Duodenal mucosa (tissue), 2 donors: ENCODE measurements around the gene PPP1R10.
"Not testable (repeated sequence)": the region's sequence is repeated elsewhere in the genome, so short reads cannot be mapped to it uniquely, and the experiment has no call there.

Source experiments
- H3K27ac ChIP-seq: one replicate; pipeline ENCODE4 v1.7.0; 2013; ENCODE audit warnings: low read depth, low read length
- H3K27me3 ChIP-seq, 2 donors: one replicate each; pipeline ENCODE4 v1.7.0; 2013; ENCODE audit warnings: low read length in 2 of 2, control low read depth in 1 of 2; ENCODE audit not compliant: insufficient read depth in 2 of 2, control insufficient read depth in 1 of 2
- H3K36me3 ChIP-seq, 2 donors: one replicate each; pipeline ENCODE4 v1.7.0; 2013; ENCODE audit warnings: low read length in 2 of 2, control low read depth in 1 of 2; ENCODE audit not compliant: insufficient read depth in 2 of 2, control insufficient read depth in 1 of 2
- H3K4me1 ChIP-seq, 2 donors: one replicate each; pipeline ENCODE4 v1.7.0; 2013; ENCODE audit warnings: low read length in 2 of 2, control low read depth in 1 of 2; ENCODE audit not compliant: insufficient read depth in 2 of 2, control insufficient read depth in 1 of 2
- H3K4me3 ChIP-seq, 2 donors: one replicate each; pipeline ENCODE4 v1.7.0; 2013; ENCODE audit warnings: low read length in 2 of 2, low read depth in 1 of 2
- H3K9ac ChIP-seq, 2 donors: one replicate each; pipeline ENCODE4 v1.7.0; 2013; ENCODE audit warnings: low read length in 2 of 2, low read depth in 1 of 2
- H3K9me3 ChIP-seq, 2 donors: one replicate each; pipeline ENCODE4 v1.7.0; 2013; ENCODE audit warnings: low read length in 2 of 2, control low read depth in 1 of 2; ENCODE audit not compliant: control insufficient read depth in 1 of 2

Gene PPP1R10

DNA sequence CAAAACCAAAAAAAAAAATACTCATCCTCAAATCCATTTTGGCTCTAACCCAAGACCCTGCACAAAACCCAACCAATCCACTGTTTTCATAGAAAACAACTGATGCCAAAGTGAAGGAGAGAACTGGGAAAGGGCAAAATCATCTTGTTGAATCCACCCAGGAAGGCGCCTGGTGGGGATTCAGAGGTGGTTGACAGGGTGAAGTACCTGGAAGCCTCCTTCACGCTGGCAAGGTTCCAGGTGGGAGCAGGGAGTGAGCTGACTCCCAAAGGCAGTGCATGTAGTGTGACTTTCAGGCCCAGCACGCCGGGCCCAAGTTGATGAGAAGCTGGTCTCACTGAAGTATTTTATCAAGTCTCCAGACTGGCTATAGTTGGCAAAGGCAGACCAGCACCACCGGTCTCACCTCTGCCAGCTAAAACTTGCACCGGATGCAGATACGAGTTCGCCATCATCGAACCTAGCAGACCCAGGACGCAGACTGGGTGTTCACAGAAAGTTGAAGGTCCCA is 16.5 kb downstream of the PPP1R10 start:
- Histone ChIP-seq H3K4me1 (no peaks in the 10 kb centered on the region), H3K9me3 (no peaks in the 10 kb centered on the region), H3K4me3 (no peak overlapping the region), H3K27ac (no peak overlapping the region), H3K9ac (no peak overlapping the region), H3K36me3 (peaks cover 48 to 52% of the 10 kb centered on the region in 2 donors), H3K27me3 (no peaks in the 10 kb centered on the region)

DNA sequence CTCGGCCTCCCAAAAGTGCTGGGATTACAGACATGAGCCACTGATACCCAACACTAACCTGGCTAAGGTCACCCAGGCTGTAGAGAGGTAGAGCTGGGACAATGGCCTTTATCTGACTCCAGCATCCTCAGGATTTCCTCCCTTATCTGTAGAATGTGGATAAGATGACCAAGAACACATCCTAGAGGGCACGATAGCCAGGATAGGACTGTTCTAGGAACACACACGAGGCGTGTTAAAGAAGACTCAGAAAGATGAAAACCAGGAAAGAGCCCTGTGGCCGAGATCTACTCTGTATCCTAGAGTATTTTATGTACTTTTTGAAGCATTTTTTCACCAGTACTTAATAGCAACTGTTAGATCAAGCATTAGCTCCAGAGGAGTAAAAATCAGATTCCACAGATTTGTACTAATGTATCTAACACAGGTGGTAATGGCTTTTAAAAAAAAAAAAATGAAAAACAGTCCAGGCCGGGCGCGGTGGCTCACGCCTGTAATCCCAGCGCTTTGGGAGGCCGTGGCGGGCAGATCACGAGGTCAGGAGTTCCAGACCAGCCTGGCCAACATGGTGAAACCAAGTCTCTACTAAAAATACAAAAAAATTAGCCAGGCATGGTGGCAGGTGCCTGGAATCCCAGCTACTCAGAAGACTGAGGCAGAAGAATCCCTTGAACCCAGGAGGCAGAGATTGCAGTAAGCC is 17.3 kb downstream of the PPP1R10 start:
- Histone ChIP-seq H3K9ac (no peak overlapping the region), H3K27me3 (no peaks in the 10 kb centered on the region), H3K27ac (no peak overlapping the region), H3K4me1 (no peaks in the 10 kb centered on the region), H3K9me3 (no peaks in the 10 kb centered on the region), H3K4me3 (no peak overlapping the region), H3K36me3 (peaks cover 42 to 48% of the 10 kb centered on the region in 2 donors)

DNA sequence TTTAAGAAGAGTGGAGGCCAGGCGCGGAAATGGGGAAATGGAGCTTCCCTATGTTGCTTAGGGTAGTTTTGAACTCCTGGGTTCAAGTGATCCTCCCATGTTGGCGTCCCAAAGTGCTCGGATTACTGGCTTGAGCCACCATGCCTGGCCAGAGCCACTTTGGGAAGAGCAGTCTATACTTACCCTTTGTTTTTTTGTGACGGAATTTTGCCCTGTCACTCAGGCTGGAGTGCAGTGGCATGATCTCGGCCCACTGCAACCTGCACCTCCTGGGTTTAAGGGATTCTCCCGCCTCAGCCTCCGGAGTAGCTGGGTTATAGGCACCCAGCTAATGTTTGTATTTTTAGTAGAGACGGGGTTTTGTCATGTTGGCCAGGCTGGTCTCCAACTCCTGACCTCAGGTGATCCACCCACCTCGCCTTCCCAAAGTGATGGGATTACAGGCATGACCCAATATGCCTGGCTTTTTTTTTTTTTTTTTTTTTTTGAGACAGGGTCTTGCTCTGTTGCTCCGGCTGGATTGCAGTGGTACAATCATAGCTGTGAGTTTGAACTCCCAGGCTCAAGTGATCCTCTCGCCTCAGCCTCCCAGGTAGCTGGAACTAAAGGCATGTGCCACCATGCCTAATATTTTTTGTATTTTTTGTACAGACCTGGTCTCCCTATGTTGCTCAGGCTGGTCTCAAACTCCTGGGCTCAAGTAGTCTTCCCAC is 18.0 kb downstream of the PPP1R10 start:
- peaks cover 35 to 48% of the 10 kb centered on the region in 2 donors for H3K36me3 ChIP-seq
- H3K27me3 ChIP-seq = no peaks in the 10 kb centered on the region
- H3K4me1 ChIP-seq = no peaks in the 10 kb centered on the region
- H3K9ac ChIP-seq = no peak overlapping the region
- H3K27ac ChIP-seq = no peak overlapping the region
- H3K9me3 ChIP-seq = no peaks in the 10 kb centered on the region
- H3K4me3 ChIP-seq = no peak overlapping the region

DNA sequence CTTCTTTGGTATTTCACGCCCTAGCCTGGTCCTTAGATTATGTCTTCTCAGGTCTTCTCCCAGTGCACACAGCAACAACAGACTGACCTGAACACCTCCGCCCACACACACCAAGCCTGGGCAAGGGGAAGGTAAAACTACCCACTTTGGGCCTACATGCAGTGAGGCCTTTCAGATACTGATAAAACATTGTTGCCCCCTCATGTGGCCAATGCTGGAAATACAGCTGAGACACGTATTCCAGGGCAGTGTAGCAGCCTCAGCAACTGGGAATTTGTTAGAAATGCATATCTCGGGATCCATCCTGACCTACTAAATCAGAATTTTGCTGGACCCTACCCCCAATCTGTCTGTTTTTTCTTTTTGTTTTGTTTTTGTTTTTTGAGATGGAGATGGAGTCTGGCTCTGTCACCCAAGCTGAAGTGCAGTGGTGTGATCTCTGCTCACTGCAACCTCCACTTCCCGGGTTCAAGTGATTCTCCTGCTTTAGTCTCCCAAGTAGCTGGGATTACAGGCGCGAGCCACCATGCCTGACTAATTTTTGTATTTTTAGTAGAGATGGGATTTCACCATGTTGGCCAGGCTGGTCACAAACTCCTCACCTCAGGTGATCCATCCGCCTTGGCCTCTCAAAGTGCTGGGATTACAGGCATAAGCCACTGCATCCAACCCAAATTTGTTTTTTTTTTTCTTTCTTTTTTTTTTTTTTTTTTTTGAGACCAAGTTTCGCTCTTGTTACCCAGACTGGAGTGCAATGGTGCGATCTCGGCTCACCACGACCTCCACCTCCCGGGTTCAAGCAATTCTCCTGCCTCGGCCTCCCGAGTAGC is 19.5 kb downstream of the PPP1R10 start:
- Histone ChIP-seq H3K36me3 (peaks cover 22 to 34% of the 10 kb centered on the region in 2 donors), H3K9ac (peak overlapping the region in 1 of 2 donors; percentile 15)
- H3K27ac ChIP-seq, H3K9me3 ChIP-seq, H3K4me3 ChIP-seq, H3K4me1 ChIP-seq, H3K27me3 ChIP-seq: not testable (repeated sequence)

DNA sequence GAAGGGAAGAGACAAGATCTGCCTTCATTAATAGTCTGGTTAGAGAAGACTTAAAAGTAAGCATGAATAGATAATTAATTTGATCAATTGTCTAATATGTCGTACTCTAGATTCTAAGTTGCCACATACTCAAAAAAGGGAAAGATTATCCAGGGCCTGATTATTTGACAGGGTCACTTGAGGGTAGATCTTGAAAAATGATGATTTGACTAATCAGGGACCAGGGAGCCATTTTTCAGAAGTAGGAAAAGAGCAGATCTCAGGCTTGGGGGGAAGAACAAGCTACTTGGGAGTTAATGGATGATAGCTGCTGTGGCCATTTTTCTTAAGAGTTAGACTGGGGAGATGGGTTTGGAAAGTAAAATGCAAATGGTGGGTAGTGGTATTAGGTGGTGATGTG is 24.8 kb downstream of the PPP1R10 start:
- Histone ChIP-seq H3K9ac (no peak overlapping the region), H3K36me3 (peaks cover 19 to 58% of the 10 kb centered on the region in 2 donors), H3K27ac (no peak overlapping the region), H3K27me3 (no peaks in the 10 kb centered on the region), H3K4me1 (no peaks in the 10 kb centered on the region), H3K9me3 (no peaks in the 10 kb centered on the region), H3K4me3 (no peak overlapping the region)

DNA sequence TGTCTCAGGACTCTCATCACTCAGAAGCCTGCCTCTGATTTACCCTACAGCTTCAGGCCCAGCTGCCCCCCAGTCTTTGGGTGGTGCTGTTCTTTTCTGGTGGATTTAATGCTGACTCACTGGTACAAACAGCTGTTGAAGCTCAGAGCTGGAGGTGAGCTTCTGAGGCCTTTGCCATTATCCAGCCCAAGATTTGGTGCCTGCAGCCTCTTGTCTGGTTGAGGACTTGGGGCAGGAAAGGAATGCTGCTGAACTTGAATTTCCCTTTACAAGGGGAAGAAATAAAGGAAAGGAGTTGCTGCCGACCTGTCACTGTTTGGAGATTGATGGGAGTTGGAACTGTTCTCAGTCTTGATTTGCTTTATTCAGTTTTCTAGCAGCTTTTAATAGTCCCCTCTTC is 26.0 kb downstream of the PPP1R10 start:
- Histone ChIP-seq H3K4me3 (no peak overlapping the region), H3K27ac (no peak overlapping the region), H3K4me1 (no peaks in the 10 kb centered on the region), H3K9me3 (no peaks in the 10 kb centered on the region), H3K9ac (no peak overlapping the region), H3K27me3 (no peaks in the 10 kb centered on the region), H3K36me3 (peaks cover 26 to 71% of the 10 kb centered on the region in 2 donors)

DNA sequence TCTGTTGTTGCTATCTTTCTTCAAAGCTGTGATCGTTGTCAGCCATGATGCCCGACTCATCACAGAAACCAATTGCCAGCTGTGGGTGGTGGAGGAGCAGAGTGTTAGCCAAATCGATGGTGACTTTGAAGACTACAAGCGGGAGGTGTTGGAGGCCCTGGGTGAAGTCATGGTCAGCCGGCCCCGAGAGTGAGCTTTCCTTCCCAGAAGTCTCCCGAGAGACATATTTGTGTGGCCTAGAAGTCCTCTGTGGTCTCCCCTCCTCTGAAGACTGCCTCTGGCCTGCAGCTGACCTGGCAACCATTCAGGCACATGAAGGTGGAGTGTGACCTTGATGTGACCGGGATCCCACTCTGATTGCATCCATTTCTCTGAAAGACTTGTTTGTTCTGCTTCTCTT is 26.5 kb downstream of the PPP1R10 start:
- H3K4me1 ChIP-seq = no peaks in the 10 kb centered on the region
- peaks cover 31 to 76% of the 10 kb centered on the region in 2 donors for H3K36me3 ChIP-seq
- H3K27ac ChIP-seq = no peak overlapping the region
- no peak overlapping the region for H3K4me3 ChIP-seq
- no peak overlapping the region for H3K9ac ChIP-seq
- no peaks in the 10 kb centered on the region for H3K27me3 ChIP-seq
- no peaks in the 10 kb centered on the region for H3K9me3 ChIP-seq

DNA sequence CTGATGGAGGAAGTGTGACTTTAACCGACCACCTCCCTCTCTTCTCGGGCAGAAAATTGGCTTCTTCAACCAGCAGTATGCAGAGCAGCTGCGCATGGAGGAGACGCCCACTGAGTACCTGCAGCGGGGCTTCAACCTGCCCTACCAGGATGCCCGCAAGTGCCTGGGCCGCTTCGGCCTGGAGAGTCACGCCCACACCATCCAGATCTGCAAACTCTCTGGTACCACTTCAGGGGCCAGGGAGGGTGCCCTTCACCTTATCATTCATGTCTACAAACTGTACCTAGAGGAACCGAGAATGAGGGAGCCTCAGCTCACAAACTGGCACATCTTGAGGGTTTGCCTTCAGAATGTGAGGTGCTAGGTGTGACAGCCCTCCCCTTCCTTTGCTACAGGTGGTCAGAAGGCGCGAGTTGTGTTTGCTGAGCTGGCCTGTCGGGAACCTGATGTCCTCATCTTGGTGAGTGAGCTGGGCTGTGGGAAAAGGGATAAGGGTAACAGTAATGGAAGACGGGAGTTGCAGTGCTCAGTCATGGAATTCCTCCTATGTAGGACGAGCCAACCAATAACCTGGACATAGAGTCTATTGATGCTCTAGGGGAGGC is 27.2 kb downstream of the PPP1R10 start:
- no peak overlapping the region for H3K4me3 ChIP-seq
- no peaks in the 10 kb centered on the region for H3K27me3 ChIP-seq
- H3K36me3 ChIP-seq = peaks cover 37 to 80% of the 10 kb centered on the region in 2 donors
- H3K9me3 ChIP-seq = no peaks in the 10 kb centered on the region
- H3K4me1 ChIP-seq = no peaks in the 10 kb centered on the region
- H3K27ac ChIP-seq = no peak overlapping the region
- no peak overlapping the region for H3K9ac ChIP-seq

DNA sequence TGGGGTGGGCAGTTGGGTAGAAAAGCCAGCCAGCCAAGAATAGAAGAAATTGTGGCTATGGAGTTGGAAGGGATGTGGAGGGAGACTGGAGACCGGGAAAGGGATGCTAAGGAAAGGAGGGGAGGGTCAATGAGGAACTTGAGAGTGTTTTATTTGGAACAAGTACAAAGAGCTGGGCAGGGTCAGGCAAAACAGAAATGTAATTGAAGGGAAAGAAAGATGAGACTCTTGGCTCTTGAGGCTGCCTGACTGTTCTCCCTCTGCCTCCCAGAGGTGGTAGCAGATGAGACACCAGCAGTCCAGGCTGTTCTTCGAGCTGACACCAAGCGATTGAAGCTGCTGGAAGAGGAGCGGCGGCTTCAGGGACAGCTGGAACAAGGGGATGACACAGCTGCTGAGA is 33.1 kb downstream of the PPP1R10 start:
- H3K27me3 ChIP-seq = no peaks in the 10 kb centered on the region
- H3K4me1 ChIP-seq = no peaks in the 10 kb centered on the region
- H3K9me3 ChIP-seq = no peaks in the 10 kb centered on the region
- no peak overlapping the region for H3K9ac ChIP-seq
- H3K36me3 ChIP-seq = peaks cover 57 to 90% of the 10 kb centered on the region in 2 donors
- H3K4me3 ChIP-seq = no peak overlapping the region
- H3K27ac ChIP-seq = no peak overlapping the region
